Naive thymus-derived CD4-positive, alpha-beta T cell (primary cell): ENCODE measurements around the gene UQCRC1. TPM values are rescaled to one million over a fixed set of nuclear protein-coding genes. Genes with fewer than 3 reads are reported as not detected.
"Not testable (repeated sequence)": the region's sequence is repeated elsewhere in the genome, so short reads cannot be mapped to it uniquely, and the experiment has no call there.

Experiments
- ATAC-seq: fragments of 150-1000 bp; cut with Tn5 transposase; 2 replicates; pipeline ENCODE4 v1.10.0; 2021; ENCODE audit warnings: mild to moderate bottlenecking, moderate library complexity
- CTCF ChIA-PET: fragments of 350-600 bp; sonication (Branson Sonifier 250); formaldehyde crosslinking; loops from one replicate; lab custom pipeline; 2021; ENCODE audit warnings: antibody characterized with exemption; lab: Charles Lee
- POLR2A ChIA-PET: fragments of 350-600 bp; sonication (Branson Sonifier 250); formaldehyde crosslinking; loops from one replicate; lab custom pipeline; 2021; ENCODE audit warnings: antibody characterized with exemption, inconsistent platforms; lab: Charles Lee
- DNase-seq, 9 donors: peaks; one replicate each; pipeline versions ENCODE4 v3.0.0 to v3.0.0-alpha.2; 2020 to 2022; ENCODE audit warnings: mixed read lengths in 1 of 9
- H3K27ac ChIP-seq: one replicate; pipeline ENCODE4 v1.7.0; 2013; ENCODE audit warnings: mild to moderate bottlenecking, low read depth, low read length, moderate library complexity
- H3K27me3 ChIP-seq, 2 donors: one replicate each; pipeline ENCODE4 v1.7.0; 2013; ENCODE audit warnings: low read length in 2 of 2, mild to moderate bottlenecking in 2 of 2, moderate library complexity in 2 of 2; ENCODE audit not compliant: control insufficient read depth in 2 of 2, insufficient read depth in 2 of 2
- H3K36me3 ChIP-seq, 3 experiments: 1 replicate in 2 of 3; 2 replicates in 1 of 3; pipeline ENCODE4 v1.7.0; 2013; ENCODE audit warnings: low read length in 3 of 3, mild to moderate bottlenecking in 3 of 3, moderate library complexity in 1 of 3; ENCODE audit not compliant: insufficient read depth in 3 of 3, control insufficient read depth in 2 of 3
- H3K4me1 ChIP-seq, 2 donors: one replicate each; pipeline ENCODE4 v1.7.0; 2013; ENCODE audit warnings: low read length in 2 of 2, mild to moderate bottlenecking in 2 of 2, moderate library complexity in 1 of 2; ENCODE audit not compliant: control insufficient read depth in 2 of 2, insufficient read depth in 2 of 2
- H3K4me3 ChIP-seq: 2 replicates; pipeline ENCODE4 v1.7.0; 2013; ENCODE audit warnings: mild to moderate bottlenecking, low read length
- H3K9me3 ChIP-seq, 3 experiments: 1 replicate in 2 of 3; 2 replicates in 1 of 3; pipeline ENCODE4 v1.7.0; 2013; ENCODE audit warnings: low read length in 3 of 3; ENCODE audit not compliant: control insufficient read depth in 2 of 3
- H3K27ac Mint-ChIP-seq, 9 donors: one replicate each; pipeline ENCODE4 v1.8.0; 2020 to 2022; ENCODE audit warnings: mixed read lengths in 9 of 9, mild to moderate bottlenecking in 8 of 9, moderate library complexity in 5 of 9, inconsistent platforms in 2 of 9
- H3K27me3 Mint-ChIP-seq, 5 donors: one replicate each; pipeline ENCODE4 v1.8.0; 2021 to 2022; ENCODE audit warnings: mixed read lengths in 5 of 5, mild to moderate bottlenecking in 1 of 5
- H3K36me3 Mint-ChIP-seq, 5 donors: one replicate each; pipeline ENCODE4 v1.8.0; 2020 to 2022; ENCODE audit warnings: mixed read lengths in 5 of 5, mild to moderate bottlenecking in 3 of 5, inconsistent platforms in 1 of 5
- H3K4me1 Mint-ChIP-seq, 7 donors: one replicate each; pipeline ENCODE4 v1.8.0; 2020 to 2022; ENCODE audit warnings: mixed read lengths in 7 of 7, mild to moderate bottlenecking in 3 of 7, inconsistent platforms in 1 of 7
- H3K4me3 Mint-ChIP-seq, 10 donors: one replicate each; pipeline ENCODE4 v1.8.0; 2020 to 2022; ENCODE audit warnings: mild to moderate bottlenecking in 10 of 10, mixed read lengths in 10 of 10, moderate library complexity in 6 of 10, inconsistent platforms in 2 of 10
- H3K9me3 Mint-ChIP-seq, 11 donors: one replicate each; pipeline ENCODE4 v1.8.0; 2020 to 2022; ENCODE audit warnings: mixed read lengths in 11 of 11, mild to moderate bottlenecking in 4 of 11, inconsistent platforms in 1 of 11, moderate library complexity in 1 of 11
- intact Hi-C, 2 donors: fragments of 100-400 bp; cut with micrococcal nuclease; formaldehyde crosslinking; loops; one replicate each; pipeline ENCODE4 v1.15.1; 2023
- microRNA-seq: library from miRNA; unstranded; fragments of <30 nt; microRNA quantifications from one replicate; pipeline ENCODE4 v1.2.0, GENCODE V29; 2022; ENCODE audit warnings: borderline microRNAs expressed
- polyA plus RNA-seq, 2 donors: library from polyadenylated mRNA; unstranded; fragments of 300-500 nt; fragmentation: Illumina TruSeq; gene quantifications; one replicate each; pipeline ENCODE4 v1.2.3, GENCODE V29; 2021
- total RNA-seq, 6 experiments: library from RNA in 5 of 6; stranded (reverse) in 5 of 6; gene quantifications; 1 replicate in 5 of 6; 2 replicates in 1 of 6; pipeline ENCODE4 v1.2.3 and lab custom pipeline; 2021 to 2026

Gene UQCRC1
- total and polyA plus RNA-seq, 7 experiments from 2014 or later, result 77.3 to 164 (median 120) TPM

DNA sequence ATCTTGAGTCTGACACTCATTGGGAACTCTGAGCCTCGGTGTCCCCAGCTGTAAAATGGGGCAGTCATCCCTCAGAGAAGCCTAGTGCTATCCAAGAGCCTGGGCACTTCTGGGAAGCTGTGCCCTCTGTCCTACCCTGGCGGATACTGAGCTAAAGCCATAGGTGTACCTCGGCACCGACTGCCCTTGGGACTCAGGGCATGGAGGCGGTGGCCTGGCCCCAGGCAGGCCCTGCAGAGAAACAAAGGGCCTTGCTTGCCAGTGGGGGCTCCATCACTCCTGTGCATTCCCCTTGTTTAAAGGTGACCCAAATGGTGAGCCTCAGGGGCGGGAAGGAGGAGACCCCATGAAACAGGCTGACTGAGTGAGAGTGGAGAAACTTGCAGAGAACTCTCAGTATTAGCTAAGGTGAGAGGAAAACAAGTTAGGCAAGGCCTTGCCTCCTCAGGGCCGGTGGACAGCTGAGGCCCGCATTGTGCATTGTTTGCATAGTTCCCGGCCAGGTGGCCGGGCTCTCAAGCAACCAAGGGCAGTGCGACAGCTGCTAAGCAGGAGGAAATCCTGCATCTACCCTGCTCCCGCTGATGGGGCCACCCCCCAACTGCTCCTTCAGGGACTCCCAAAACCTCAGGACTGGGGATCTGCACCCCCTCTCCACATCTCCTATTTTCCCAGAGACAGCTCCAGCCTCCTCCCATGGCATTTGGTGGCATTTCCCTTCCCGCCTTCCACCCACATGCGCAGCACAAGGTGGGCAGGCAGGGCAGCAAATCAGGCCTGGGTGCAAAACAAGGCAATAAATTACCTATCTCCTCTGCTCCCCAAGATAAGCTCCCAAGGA, 57.1 kb downstream of the UQCRC1 start:
- Mint-ChIP-seq H3K27me3 (peaks cover 0 to 3% (median 0%) of the 10 kb centered on the region in 5 donors), H3K4me1 (peaks cover 6 to 62% (median 16%) of the 10 kb centered on the region in 7 donors), H3K4me3 (no peak overlapping the region), H3K36me3 (peaks cover 0 to 20% (median 0%) of the 10 kb centered on the region in 5 donors), H3K27ac (peak overlapping the region in 1 of 9 donors; percentile 42), H3K9me3 (no peaks in the 10 kb centered on the region)
- Histone ChIP-seq H3K36me3 (no peaks in the 10 kb centered on the region), H3K4me1 (peaks cover 5% of the 10 kb centered on the region in 2 donors), H3K27me3 (no peaks in the 10 kb centered on the region), H3K27ac (no peak overlapping the region), H3K9me3 (no peaks in the 10 kb centered on the region), H3K4me3 (no peak overlapping the region)
- no peak for ATAC-seq
- DNase-seq, result no peak
- intact Hi-C loops, result loop anchor here (10.0 kb wide), 3 partner anchors 308 to 1038 kb away; partner anchors contain the start of genes ELP6 (in 1 of the 2), SLC25A20 (in 1 of the 2) and ZNF589 (in 1 of the 2)
- ChIA-PET CTCF (interaction anchor here (1.1 to 10.7 kb wide), 4 partner anchors 10 to 151 kb away, joined by 3 to 187 read pairs (median 15); no protein-coding TSS in a partner anchor), POLR2A (interaction anchor here (0.8 to 0.9 kb wide), 2 partner anchors 111 to 155 kb away, joined by 3 read pairs; no protein-coding TSS in a partner anchor)

DNA sequence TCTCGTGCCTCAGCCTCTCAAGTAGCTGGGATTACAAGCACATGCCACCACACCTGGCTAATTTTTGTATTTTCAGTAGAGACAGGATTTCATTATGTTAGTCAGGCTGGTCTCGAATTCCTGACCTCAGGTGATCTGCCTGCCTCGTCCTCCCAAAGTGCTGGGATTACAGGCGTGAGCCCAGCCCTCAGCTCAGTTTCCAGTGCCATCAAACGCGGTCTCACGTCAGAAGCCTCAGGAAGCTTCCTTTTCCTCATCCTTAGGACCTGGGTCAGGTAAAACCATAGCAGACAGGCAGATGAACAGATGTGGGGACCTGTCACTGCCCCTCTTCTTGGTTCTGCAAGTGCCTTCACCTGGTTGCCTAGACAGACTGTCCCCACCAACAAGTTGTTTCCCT, 57.8 kb downstream of the UQCRC1 start:
- Mint-ChIP-seq H3K4me1 (peaks cover 6 to 55% (median 17%) of the 10 kb centered on the region in 7 donors), H3K36me3 (peaks cover 0 to 23% (median 0%) of the 10 kb centered on the region in 5 donors)
- not testable (repeated sequence) for H3K27me3 ChIP-seq, H3K9me3 ChIP-seq, H3K27me3 Mint-ChIP-seq, H3K4me1 ChIP-seq, DNase-seq, H3K4me3 ChIP-seq, H3K4me3 Mint-ChIP-seq, ATAC-seq, H3K27ac Mint-ChIP-seq, H3K27ac ChIP-seq, H3K36me3 ChIP-seq, H3K9me3 Mint-ChIP-seq
- POLR2A ChIA-PET, result interaction anchor here (0.8 kb wide), 1 partner anchor 111 kb away, joined by 3 read pairs; no protein-coding TSS in a partner anchor
- intact Hi-C loops, result loop anchor here (10.0 kb wide), 3 partner anchors 307 to 1037 kb away; partner anchors contain the start of genes ELP6 (in 1 of the 2), SLC25A20 (in 1 of the 2) and ZNF589 (in 1 of the 2)
- CTCF ChIA-PET, result interaction anchor here (0.9 to 10.7 kb wide), 4 partner anchors 43 to 150 kb away, joined by 3 to 187 read pairs (median 15); no protein-coding TSS in a partner anchor

Small RNA genes within 50 kb of the gene (microRNA-seq; reads per million reads assigned to microRNA genes)
- gene MIR4793 (not detected), gene MIR6823 (not detected), gene MIR711 (not detected)

Other genes with a start within 250 kb of the UQCRC1 start
- gene FBXW12, start 237.4 kb downstream of the UQCRC1 start, total RNA-seq, result not detected
- gene FBXW12, start 237.4 kb downstream of the UQCRC1 start, polyA plus RNA-seq, result not detected
- 1 to 10 TPM in 4 of 5 experiments, under 1 TPM in 1; 0.79 to 3.3 (median 2.7) TPM for gene PLXNB1, start 179.6 kb downstream of the UQCRC1 start, total RNA-seq
- not detected for gene PLXNB1, start 179.6 kb downstream of the UQCRC1 start, polyA plus RNA-seq
- gene CCDC51, start 169.5 kb downstream of the UQCRC1 start, total RNA-seq, result 10 to 100 TPM in 1 of 5 experiments, 1 to 10 TPM in 4; 3.6 to 16.5 (median 5.0) TPM
- gene CCDC51, start 169.5 kb downstream of the UQCRC1 start, polyA plus RNA-seq, result 10 to 100 TPM; 10.2 to 14.3 TPM
- gene TMA7, start 169.4 kb downstream of the UQCRC1 start, total RNA-seq, result 100 to 1,000 TPM; 193 to 278 (median 236) TPM
- 100 to 1,000 TPM; 512 to 752 TPM for gene TMA7, start 169.4 kb downstream of the UQCRC1 start, polyA plus RNA-seq
- gene ATRIP, start 162.9 kb downstream of the UQCRC1 start, total RNA-seq, result 10 to 100 TPM in 3 of 5 experiments, 1 to 10 TPM in 2; 7.9 to 14.2 (median 12.5) TPM
- 10 to 100 TPM; 10.7 to 16.2 TPM for gene ATRIP, start 162.9 kb downstream of the UQCRC1 start, polyA plus RNA-seq
- gene SHISA5, start 105.5 kb downstream of the UQCRC1 start, total RNA-seq, result 100 to 1,000 TPM; 147 to 236 (median 182) TPM
- gene SHISA5, start 105.5 kb downstream of the UQCRC1 start, polyA plus RNA-seq, result 100 to 1,000 TPM; 348 to 383 TPM
- 10 to 100 TPM in 2 of 5 experiments, 1 to 10 TPM in 3; 3.0 to 64.2 (median 3.7) TPM for gene PFKFB4, start 52.8 kb downstream of the UQCRC1 start, total RNA-seq
- gene PFKFB4, start 52.8 kb downstream of the UQCRC1 start, polyA plus RNA-seq, result 1 to 10 TPM; 2.6 to 3.4 TPM
- gene UCN2, start 45.9 kb downstream of the UQCRC1 start, total RNA-seq, result under 1 TPM in 1 of 5 experiments, not detected in 4; 0.51 TPM
- gene UCN2, start 45.9 kb downstream of the UQCRC1 start, polyA plus RNA-seq, result not detected
- 1 to 10 TPM in 3 of 5 experiments, under 1 TPM in 2; 0.71 to 3.4 (median 1.2) TPM for gene COL7A1, start 14.3 kb downstream of the UQCRC1 start, total RNA-seq
- not detected for gene COL7A1, start 14.3 kb downstream of the UQCRC1 start, polyA plus RNA-seq
- gene TMEM89, start 12.1 kb upstream of the UQCRC1 start, total RNA-seq, result not detected
- gene TMEM89, start 12.1 kb upstream of the UQCRC1 start, polyA plus RNA-seq, result not detected
- 10 to 100 TPM; 15.1 to 37.6 (median 31.2) TPM for gene SLC26A6, start 25.8 kb upstream of the UQCRC1 start, total RNA-seq
- 1 to 10 TPM; 3.5 to 3.7 TPM for gene SLC26A6, start 25.8 kb upstream of the UQCRC1 start, polyA plus RNA-seq
- gene CELSR3, start 53.2 kb upstream of the UQCRC1 start, total RNA-seq, result 1 to 10 TPM; 2.9 to 8.7 (median 4.2) TPM
- under 1 TPM; 0.17 to 0.69 TPM for gene CELSR3, start 53.2 kb upstream of the UQCRC1 start, polyA plus RNA-seq
- gene NCKIPSD, start 76.3 kb upstream of the UQCRC1 start, total RNA-seq, result 10 to 100 TPM; 13.7 to 42.1 (median 20.3) TPM
- 10 to 100 TPM in 1 of 2 donors, 1 to 10 TPM in 1; 8.6 to 21.9 TPM for gene NCKIPSD, start 76.3 kb upstream of the UQCRC1 start, polyA plus RNA-seq
- gene IP6K2, start 107.6 kb upstream of the UQCRC1 start, total RNA-seq, result 10 to 100 TPM; 72.0 to 94.3 (median 85.9) TPM
- gene IP6K2, start 107.6 kb upstream of the UQCRC1 start, polyA plus RNA-seq, result 10 to 100 TPM; 43.0 to 50.0 TPM
- 10 to 100 TPM; 25.9 to 45.1 (median 38.9) TPM for gene PRKAR2A, start 238.2 kb upstream of the UQCRC1 start, total RNA-seq
- 10 to 100 TPM; 10.3 to 12.5 TPM for gene PRKAR2A, start 238.2 kb upstream of the UQCRC1 start, polyA plus RNA-seq